ENCODE data around the gene CDH23. TPM values are rescaled to one million over a fixed set of nuclear protein-coding genes. Genes with fewer than 3 reads are reported as not detected.

CDH23 gene
- total RNA-seq, 1 donor from 2014 or later = 1.3 TPM

DNA sequence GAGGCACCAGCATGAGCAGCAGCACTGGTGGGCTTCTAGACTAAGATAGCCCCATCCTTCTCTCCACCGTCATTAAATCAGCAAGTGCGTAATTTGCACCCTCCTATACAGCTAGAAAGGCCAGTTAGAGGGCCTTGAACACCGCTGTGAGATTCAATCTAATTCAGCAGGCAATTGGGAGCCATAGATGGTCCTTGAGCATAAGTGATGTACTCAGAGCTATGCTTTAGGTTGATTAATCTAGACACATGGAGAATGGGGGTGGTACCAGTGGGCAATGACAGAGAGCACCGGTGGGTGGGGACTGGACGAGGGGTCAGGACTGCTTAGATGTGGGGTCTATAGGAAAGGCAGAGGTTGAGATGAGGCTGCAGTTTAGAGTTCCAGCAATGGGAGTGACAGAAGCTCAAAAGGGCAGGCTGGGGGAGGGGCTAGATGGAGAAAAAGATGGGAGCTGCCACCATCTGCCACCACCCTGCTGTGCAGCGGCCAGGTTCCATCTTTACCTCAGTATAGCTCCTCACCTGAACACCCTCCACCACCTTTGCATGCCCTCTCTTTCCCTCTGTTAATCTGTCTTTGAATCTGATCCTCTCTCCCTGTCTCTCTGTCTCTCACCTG, 235.6 kb downstream of the CDH23 start:
- intact Hi-C loops (cut with micrococcal nuclease) = no loop called here
- no peaks in the 10 kb centered on the region for H3K9me3 Mint-ChIP-seq
- H3K27ac Mint-ChIP-seq = no peak overlapping the region

DNA sequence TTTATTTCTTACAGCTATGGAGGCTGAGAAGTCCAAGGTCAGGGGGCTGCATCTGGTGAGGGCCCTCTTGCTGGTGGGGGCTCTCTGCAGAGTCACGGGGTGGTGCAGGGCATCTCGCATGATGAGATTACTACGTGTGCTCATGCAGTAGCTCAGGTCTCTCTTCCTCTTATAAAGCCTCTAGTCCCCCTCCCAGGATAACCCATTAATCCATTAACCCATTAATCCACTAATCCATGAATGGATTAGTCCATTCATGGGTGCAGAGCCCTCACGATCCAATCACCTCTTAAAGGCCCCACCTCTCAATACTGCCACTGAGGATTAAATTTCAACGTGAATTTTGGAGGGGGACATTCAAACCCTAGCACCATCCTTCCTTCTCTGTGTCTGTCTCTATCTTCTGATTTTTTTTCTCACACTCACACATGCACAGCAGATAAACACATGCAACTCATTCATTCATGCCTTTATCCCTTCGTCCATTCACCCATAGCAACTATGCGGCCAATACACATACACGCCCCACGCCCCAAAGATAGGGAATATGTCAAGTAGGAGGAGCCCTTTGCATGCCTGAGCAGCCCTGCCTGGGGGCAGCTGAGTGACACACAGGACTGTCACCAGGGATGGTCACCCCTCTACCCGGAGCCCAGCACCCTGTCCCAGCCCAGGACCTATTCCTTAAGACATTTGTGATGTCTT, 236.3 kb downstream of the CDH23 start:
- intact Hi-C loops (cut with micrococcal nuclease) = no loop called here
- peaks cover 14% of the 10 kb centered on the region for H3K27me3 Mint-ChIP-seq
- no peaks in the 10 kb centered on the region for H3K9me3 Mint-ChIP-seq
- H3K27ac Mint-ChIP-seq = no peak overlapping the region
- H3K4me3 Mint-ChIP-seq = no peak overlapping the region
- H3K4me1 Mint-ChIP-seq = peaks cover 3% of the 10 kb centered on the region
- no peak for DNase-seq
- H3K36me3 Mint-ChIP-seq (ENCODE audit: low read depth) = no peaks in the 10 kb centered on the region

More for the DNA sequence above, 235.6 kb downstream of the CDH23 start:
- DNase-seq = no peak
- Mint-ChIP-seq H3K4me3 (no peak overlapping the region), H3K4me1 (no peaks in the 10 kb centered on the region), H3K36me3 (ENCODE audit: low read depth) (no peaks in the 10 kb centered on the region), H3K27me3 (peaks cover 14% of the 10 kb centered on the region)

DNA sequence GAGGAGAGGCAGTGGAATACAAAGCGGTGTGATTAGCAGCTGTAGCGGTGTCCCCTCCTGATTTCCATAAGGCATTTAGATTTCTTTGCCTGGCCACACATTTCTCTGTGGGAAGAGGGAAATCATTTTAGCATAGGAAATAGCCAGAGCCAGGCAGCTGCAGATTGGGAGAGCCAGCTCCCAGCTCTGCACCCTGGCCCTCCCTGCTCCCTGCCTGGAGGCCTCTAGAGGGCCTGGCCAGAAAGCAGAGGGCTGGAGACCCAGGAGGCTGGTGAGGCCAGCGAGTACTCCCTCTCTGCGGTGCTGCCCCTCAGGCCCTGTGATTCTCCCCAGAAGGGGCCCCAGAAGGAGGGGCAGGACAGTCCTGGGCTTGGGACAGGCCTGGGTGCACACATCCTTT, 237.2 kb downstream of the CDH23 start:
- Mint-ChIP-seq H3K36me3 (ENCODE audit: low read depth) (no peaks in the 10 kb centered on the region), H3K27me3 (peaks cover 14% of the 10 kb centered on the region)

DNA sequence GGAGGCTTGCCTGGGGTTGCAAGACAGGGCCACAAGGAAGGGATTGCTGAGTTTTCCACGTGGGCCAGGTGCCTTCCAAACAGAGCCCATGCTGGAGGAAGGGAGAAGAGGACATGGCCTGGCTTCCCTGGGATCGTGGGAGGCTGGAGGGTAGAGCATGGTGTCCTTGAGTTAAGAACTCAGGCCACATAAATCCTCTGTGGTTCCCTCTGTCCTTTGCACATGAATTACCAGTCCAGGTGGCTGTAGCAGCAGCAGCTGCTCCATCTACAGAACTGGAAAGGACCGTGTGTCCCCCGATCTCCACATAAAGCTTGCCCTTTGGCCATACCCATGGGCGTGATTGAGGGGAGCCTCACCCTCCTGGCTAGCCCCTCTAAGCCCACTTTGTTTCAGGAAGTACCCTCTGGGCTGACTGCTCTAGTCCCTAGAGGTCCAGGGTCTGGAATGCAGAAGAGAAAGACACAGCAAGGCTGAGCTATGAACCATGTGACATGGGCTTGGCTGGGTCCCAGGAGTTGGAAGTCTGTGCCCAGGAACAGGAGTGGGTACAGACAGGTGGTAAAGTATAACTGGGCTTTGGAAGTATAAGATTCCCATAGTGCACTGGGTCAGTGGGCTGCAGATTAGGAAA, 237.9 kb downstream of the CDH23 start:
- H3K4me1 Mint-ChIP-seq = peaks cover 4% of the 10 kb centered on the region
- no peak overlapping the region for H3K4me3 Mint-ChIP-seq
- no peaks in the 10 kb centered on the region for H3K9me3 Mint-ChIP-seq
- intact Hi-C loops (cut with micrococcal nuclease) = no loop called here
- no peaks in the 10 kb centered on the region for H3K36me3 Mint-ChIP-seq (ENCODE audit: low read depth)
- DNase-seq = no peak
- H3K27ac Mint-ChIP-seq = no peak overlapping the region
- peaks cover 13% of the 10 kb centered on the region for H3K27me3 Mint-ChIP-seq

More for the DNA sequence above, 237.2 kb downstream of the CDH23 start:
- intact Hi-C loops (cut with micrococcal nuclease) = no loop called here
- Mint-ChIP-seq H3K4me3 (no peak overlapping the region), H3K27ac (no peak overlapping the region), H3K4me1 (peaks cover 4% of the 10 kb centered on the region), H3K9me3 (no peaks in the 10 kb centered on the region)
- no peak for DNase-seq

DNA sequence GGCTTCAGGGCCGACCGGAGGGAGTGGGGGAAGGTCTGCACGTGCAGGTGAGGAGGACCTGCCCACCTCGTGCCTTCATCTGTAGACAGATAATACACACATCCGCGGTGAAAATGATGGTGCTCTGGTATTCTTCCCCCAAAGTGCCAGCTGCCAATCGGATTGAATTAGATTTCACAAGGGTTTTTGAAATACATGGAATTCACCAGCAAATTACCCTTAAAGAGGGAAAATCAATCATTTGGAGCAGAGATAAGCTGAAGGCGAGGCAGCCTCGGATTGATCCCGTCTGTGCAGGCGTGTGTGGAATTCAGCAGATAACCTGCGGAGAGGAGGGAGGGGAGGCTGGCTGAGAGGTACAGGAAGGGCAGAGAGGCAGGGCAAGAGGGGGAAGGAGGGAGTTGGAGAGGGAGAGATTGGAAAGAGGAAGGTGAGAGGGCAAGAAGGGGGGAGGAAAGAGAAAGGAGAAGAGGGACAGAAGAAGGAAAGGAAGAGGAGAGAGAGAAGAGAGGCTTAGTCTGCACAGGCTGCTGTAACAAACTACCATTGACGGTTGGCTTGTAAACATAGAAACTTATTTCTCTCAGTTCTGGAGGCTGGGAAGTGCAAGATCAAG, 238.6 kb downstream of the CDH23 start:
- Mint-ChIP-seq H3K4me3 (no peak overlapping the region), H3K27me3 (peaks cover 12% of the 10 kb centered on the region)

DNA sequence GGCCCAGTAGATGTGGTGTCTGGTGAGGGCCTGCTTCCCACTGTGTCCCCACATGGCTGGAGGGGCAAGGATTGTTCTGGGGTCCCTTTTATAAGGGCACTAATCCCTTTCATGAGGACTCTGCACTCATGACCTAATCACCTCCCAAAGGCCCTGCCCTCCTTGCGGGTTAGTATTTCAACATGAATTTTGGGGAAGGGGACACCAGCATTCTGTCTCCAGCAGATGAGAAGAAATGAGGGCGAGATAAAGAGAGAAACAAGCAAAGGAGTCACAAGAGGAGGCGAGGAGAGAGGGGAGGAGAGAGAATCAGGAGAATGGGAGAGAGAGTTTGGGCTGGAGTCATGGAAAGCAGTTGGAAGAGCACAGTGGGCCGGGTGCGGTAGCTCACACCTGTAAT, 239.1 kb downstream of the CDH23 start:
- H3K4me3 Mint-ChIP-seq = no peak overlapping the region
- peaks cover 12% of the 10 kb centered on the region for H3K27me3 Mint-ChIP-seq
- H3K27ac Mint-ChIP-seq = no peak overlapping the region
- H3K36me3 Mint-ChIP-seq (ENCODE audit: low read depth) = no peaks in the 10 kb centered on the region
- H3K4me1 Mint-ChIP-seq = peaks cover 4% of the 10 kb centered on the region
- no peaks in the 10 kb centered on the region for H3K9me3 Mint-ChIP-seq
- no peak for DNase-seq
- intact Hi-C loops (cut with micrococcal nuclease) = no loop called here

More for the DNA sequence above, 238.6 kb downstream of the CDH23 start:
- Mint-ChIP-seq H3K9me3 (no peaks in the 10 kb centered on the region), H3K27ac (no peak overlapping the region), H3K36me3 (ENCODE audit: low read depth) (no peaks in the 10 kb centered on the region), H3K4me1 (peaks cover 4% of the 10 kb centered on the region)
- intact Hi-C loops (cut with micrococcal nuclease) = no loop called here
- DNase-seq = no peak

DNA sequence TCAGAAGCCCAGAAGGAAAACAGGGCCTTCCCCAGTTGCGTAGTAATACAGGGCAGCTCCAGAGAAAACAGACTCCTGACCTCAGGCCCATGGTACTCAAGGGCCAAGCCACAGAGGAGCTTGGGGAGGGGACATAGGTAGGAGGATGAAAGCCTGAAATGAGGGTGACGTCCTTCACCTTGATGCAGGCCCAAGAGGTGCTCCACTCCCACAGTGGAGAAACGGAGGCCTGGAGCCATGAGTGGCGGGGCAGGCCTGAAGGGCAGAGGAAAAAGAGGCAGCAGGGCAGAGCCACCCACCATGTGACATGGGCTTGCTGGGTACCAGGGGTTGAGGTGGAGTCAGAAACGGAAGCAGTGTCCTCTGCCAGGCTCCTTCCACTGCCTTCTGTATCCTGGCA, 239.9 kb downstream of the CDH23 start:
- DNase-seq = no peak
- Mint-ChIP-seq H3K27me3 (peaks cover 10% of the 10 kb centered on the region), H3K27ac (no peak overlapping the region), H3K36me3 (ENCODE audit: low read depth) (no peaks in the 10 kb centered on the region), H3K9me3 (no peaks in the 10 kb centered on the region), H3K4me3 (no peak overlapping the region), H3K4me1 (peaks cover 4% of the 10 kb centered on the region)
- intact Hi-C loops (cut with micrococcal nuclease) = no loop called here

DNA sequence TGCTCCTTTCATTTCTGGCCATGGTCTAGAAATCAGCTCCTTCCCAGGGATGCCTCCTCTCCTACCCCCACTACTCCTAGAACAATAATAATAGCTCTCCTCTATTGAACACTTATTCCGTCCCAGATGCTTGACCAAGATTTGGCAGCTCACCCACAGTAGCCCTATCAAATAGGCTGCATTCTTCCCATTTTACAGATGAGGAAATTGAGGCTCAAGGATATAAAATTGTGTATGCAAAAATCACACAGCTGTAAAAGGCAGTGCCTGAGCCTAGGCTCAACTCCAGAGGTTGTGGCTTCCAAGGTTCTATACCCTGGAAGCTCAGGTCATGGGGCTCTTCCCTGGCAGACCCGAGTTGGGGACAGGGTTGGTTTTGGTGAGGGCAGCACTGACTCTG, 240.6 kb downstream of the CDH23 start:
- H3K4me3 Mint-ChIP-seq = no peak overlapping the region
- H3K9me3 Mint-ChIP-seq = no peaks in the 10 kb centered on the region
- DNase-seq = no peak
- no peak overlapping the region for H3K27ac Mint-ChIP-seq
- H3K27me3 Mint-ChIP-seq = peaks cover 9% of the 10 kb centered on the region
- peaks cover 4% of the 10 kb centered on the region for H3K4me1 Mint-ChIP-seq
- H3K36me3 Mint-ChIP-seq (ENCODE audit: low read depth) = no peaks in the 10 kb centered on the region
- intact Hi-C loops (cut with micrococcal nuclease) = no loop called here

DNA sequence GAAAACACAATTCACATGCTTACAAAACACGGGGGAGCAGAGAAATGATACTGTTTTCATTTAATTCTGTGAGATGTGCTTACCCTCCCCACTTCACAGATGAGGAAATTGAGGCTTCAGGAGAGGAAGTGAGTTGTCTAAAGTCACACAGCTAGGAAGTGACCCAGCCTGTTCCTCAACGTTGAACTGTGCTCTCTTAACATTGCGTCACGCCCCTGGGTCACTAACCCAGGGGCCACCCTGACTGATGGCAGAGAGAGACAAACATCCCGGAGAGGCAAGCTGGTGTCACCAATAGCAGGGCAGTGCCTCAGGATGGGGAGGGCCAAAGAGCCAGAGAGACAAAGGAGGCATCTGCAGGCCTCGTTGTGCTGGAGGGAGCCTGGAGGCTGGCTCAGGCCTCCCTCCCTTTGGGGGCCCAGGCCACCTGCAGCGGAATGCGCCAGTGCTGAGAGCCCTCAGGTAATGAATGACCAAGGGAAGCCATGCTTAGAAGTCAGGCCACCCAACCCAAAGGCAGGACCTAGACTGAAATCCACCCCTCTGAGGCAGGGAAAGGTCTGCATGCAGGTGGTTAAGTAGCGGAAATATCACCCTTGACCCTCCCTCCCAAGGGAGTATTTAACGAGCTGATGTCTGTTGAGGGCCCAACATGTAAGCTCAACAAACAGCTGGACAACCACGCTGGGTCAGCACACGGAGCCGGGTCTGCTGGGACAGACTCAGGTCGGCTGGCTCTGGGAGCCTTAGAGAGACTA, 241.5 kb downstream of the CDH23 start:
- DNase-seq = no peak
- Mint-ChIP-seq H3K36me3 (ENCODE audit: low read depth) (no peaks in the 10 kb centered on the region), H3K4me3 (no peak overlapping the region), H3K27ac (no peak overlapping the region), H3K27me3 (peaks cover 6% of the 10 kb centered on the region), H3K9me3 (no peaks in the 10 kb centered on the region), H3K4me1 (peaks cover 4% of the 10 kb centered on the region)
- intact Hi-C loops (cut with micrococcal nuclease) = no loop called here

DNA sequence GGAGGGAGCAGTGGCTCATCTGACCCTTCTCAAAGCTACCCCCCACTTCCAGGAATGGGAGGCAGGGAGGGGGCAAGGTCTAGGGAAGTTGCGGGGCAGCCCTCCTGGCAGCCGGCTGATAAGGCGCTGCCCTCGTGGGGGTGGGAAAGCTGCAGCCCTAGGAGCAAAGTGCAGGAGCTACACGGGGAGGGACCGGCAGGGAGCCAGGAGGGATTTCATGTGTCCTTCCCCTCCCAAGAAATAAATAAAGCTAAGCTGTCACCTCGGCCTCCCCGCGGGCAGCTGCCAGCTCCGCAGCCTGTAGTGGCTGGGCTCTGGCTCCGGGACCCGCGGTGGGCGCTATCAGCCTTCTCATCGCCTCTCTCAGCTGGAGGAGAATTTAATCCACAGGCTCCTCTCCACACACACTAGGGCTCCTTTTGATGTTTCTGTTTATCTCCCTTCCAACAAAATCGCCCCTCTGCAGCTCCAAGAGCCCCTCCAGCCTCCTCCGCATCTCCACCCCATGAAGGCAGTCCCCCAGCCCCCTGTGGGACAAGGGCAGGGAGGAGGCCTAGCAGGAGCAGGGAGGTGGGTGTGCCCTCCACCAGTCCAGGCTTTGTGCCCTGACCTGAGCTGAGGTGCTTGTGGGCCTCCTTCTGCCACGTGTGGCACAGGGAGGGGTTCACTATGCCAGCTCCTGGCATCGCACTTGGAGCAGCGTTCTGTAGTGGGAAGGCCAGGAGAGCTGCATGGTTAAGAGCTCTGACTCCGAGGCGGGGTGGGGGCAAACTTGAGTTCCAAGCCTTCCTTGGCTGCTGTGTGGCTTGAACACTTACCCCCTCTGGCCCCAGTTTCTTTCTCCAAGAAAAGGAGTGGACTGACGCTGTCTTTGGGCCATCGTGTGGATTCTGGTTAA, 242.4 kb downstream of the CDH23 start:
- no peaks in the 10 kb centered on the region for H3K9me3 Mint-ChIP-seq

DNA sequence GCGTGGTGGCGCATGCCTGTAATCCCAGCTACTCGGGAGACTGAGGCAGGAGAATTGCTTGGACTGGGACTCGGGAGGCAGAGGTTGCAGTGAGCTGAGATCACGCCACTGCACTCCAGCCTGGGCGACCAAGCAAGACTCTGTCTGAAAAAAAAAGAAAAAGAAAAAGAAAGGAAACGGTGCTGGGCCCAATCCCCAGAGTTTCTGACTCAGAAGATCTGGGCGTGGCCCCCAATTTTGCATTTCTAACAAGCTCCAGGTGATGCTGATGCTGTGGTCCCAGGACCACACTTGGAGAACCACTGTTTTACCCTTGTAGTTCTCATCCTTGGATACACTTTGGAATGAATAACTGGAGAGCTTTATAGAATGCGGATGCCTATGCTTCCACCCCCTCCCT, 243.9 kb downstream of the CDH23 start:
- Mint-ChIP-seq H3K4me1 (peaks cover 4% of the 10 kb centered on the region), H3K9me3 (no peaks in the 10 kb centered on the region), H3K27me3 (peaks cover 1% of the 10 kb centered on the region), H3K4me3 (no peak overlapping the region), H3K36me3 (ENCODE audit: low read depth) (no peaks in the 10 kb centered on the region), H3K27ac (no peak overlapping the region)
- intact Hi-C loops (cut with micrococcal nuclease) = no loop called here
- no peak for DNase-seq

More for the DNA sequence above, 242.4 kb downstream of the CDH23 start:
- Mint-ChIP-seq H3K36me3 (ENCODE audit: low read depth) (no peaks in the 10 kb centered on the region), H3K4me1 (peaks cover 4% of the 10 kb centered on the region), H3K27ac (no peak overlapping the region), H3K27me3 (peaks cover 5% of the 10 kb centered on the region), H3K4me3 (no peak overlapping the region)
- intact Hi-C loops (cut with micrococcal nuclease) = no loop called here
- no peak for DNase-seq

DNA sequence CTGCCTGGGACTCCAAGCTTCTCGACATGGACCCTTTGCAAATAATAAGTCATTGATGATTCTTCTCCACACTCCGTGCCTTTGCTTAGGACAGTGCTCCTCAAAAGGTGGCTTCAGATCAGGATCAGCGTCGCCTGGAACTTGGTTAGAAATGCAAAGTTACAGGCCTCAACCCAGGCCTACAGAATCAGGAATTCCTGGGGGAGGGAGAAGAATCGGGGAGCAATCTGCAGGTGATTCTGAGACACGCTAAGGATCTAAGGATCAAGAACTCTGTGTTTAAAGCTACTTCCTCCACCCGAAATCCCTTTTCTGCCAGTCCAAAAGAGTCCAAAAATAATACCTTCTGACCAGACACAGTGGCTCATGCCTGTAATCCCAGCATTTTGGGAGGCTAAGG, 244.7 kb downstream of the CDH23 start:
- Mint-ChIP-seq H3K4me3 (no peak overlapping the region), H3K27me3 (peaks cover 1% of the 10 kb centered on the region), H3K4me1 (peaks cover 4% of the 10 kb centered on the region), H3K36me3 (ENCODE audit: low read depth) (no peaks in the 10 kb centered on the region), H3K27ac (no peak overlapping the region), H3K9me3 (no peaks in the 10 kb centered on the region)
- no peak for DNase-seq
- intact Hi-C loops (cut with micrococcal nuclease) = no loop called here

DNA sequence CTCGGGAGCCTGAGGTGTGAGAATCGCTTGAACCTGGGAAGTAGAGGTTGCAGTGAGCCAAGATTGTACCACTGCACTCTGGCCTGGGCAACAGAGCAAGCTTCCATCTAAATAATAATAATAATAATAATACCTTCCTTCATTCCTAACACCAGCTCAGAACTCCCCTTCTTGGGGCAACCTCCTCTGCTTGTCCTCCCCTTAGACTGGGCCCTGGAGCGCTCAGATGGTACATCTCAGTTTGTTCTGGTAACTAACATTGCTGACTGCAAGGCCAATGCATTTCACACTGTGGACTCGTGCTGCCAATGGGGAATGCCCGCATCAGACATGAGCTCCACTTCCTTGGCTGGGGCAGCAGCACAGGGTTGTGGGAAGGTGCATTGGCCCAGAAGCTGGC, 245.3 kb downstream of the CDH23 start:
- DNase-seq = no peak
- H3K27ac Mint-ChIP-seq = no peak overlapping the region
- H3K4me1 Mint-ChIP-seq = peaks cover 4% of the 10 kb centered on the region
- intact Hi-C loops (cut with micrococcal nuclease) = no loop called here
- no peak overlapping the region for H3K4me3 Mint-ChIP-seq
- no peaks in the 10 kb centered on the region for H3K9me3 Mint-ChIP-seq
- no peaks in the 10 kb centered on the region for H3K36me3 Mint-ChIP-seq (ENCODE audit: low read depth)
- peaks cover 1% of the 10 kb centered on the region for H3K27me3 Mint-ChIP-seq

All from activated CD4-positive, alpha-beta T cell treated with anti-CD3 and anti-CD28 coated beads, Interleukin-2, amount 10 ng/mL, durations not matched to agents 24 days and 14 days (primary cell).